ENCODE measurements around the gene NPSR1.
"Not testable (repeated sequence)": the region's sequence is repeated elsewhere in the genome, so short reads cannot be mapped to it uniquely, and the experiment has no call there.

Gene NPSR1

GRCh38 chr7:34814203-34814842 is 156.3 kb downstream of the NPSR1 start:
- not testable (repeated sequence) for H3K27ac ChIP-seq (ENCODE audit: low read length); H3K27me3 ChIP-seq (ENCODE audit: low read depth, low read length); H3K4me3 ChIP-seq (ENCODE audit: low read depth in 1 of 2, low read length in 2 of 2); H3K4me1 ChIP-seq (ENCODE audit: control insufficient read depth in 1 of 2, insufficient read depth in 2 of 2, low read length in 2 of 2); H3K36me3 ChIP-seq (ENCODE audit: control insufficient read depth in 1 of 2, insufficient read depth in 2 of 2, low read length in 2 of 2); H3K9me3 ChIP-seq (ENCODE audit: control insufficient read depth in 1 of 2, low read length in 2 of 2)

- Histone ChIP-seq H3K36me3 (ENCODE audit: control insufficient read depth in 1 of 2, insufficient read depth in 2 of 2, low read length in 2 of 2) (no peaks in the 10 kb centered on the region), H3K9me3 (ENCODE audit: control insufficient read depth in 1 of 2, low read length in 2 of 2) (no peaks in the 10 kb centered on the region), H3K27me3 (ENCODE audit: low read depth, low read length) (no peaks in the 10 kb centered on the region), H3K4me1 (ENCODE audit: control insufficient read depth in 1 of 2, insufficient read depth in 2 of 2, low read length in 2 of 2) (no peaks in the 10 kb centered on the region), H3K27ac (ENCODE audit: low read length) (no peak overlapping the region), H3K4me3 (ENCODE audit: low read depth in 1 of 2, low read length in 2 of 2) (no peak overlapping the region)
These were observed 164.0 kb downstream of the NPSR1 start for GRCh38 chr7:34821932-34822558.

GRCh38 chr7:34823650-34824258 is 165.7 kb downstream of the NPSR1 start:
- Histone ChIP-seq H3K36me3 (ENCODE audit: control insufficient read depth in 1 of 2, insufficient read depth in 2 of 2, low read length in 2 of 2) (no peaks in the 10 kb centered on the region), H3K4me1 (ENCODE audit: control insufficient read depth in 1 of 2, insufficient read depth in 2 of 2, low read length in 2 of 2) (no peaks in the 10 kb centered on the region), H3K9me3 (ENCODE audit: control insufficient read depth in 1 of 2, low read length in 2 of 2) (no peaks in the 10 kb centered on the region), H3K27ac (ENCODE audit: low read length) (no peak overlapping the region), H3K27me3 (ENCODE audit: low read depth, low read length) (no peaks in the 10 kb centered on the region), H3K4me3 (ENCODE audit: low read depth in 1 of 2, low read length in 2 of 2) (no peak overlapping the region)

GRCh38 chr7:34825221-34825620 is 167.2 kb downstream of the NPSR1 start:
- Histone ChIP-seq H3K27me3 (ENCODE audit: low read depth, low read length) (no peaks in the 10 kb centered on the region), H3K36me3 (ENCODE audit: control insufficient read depth in 1 of 2, insufficient read depth in 2 of 2, low read length in 2 of 2) (no peaks in the 10 kb centered on the region), H3K4me1 (ENCODE audit: control insufficient read depth in 1 of 2, insufficient read depth in 2 of 2, low read length in 2 of 2) (no peaks in the 10 kb centered on the region), H3K27ac (ENCODE audit: low read length) (no peak overlapping the region), H3K4me3 (ENCODE audit: low read depth in 1 of 2, low read length in 2 of 2) (no peak overlapping the region), H3K9me3 (ENCODE audit: control insufficient read depth in 1 of 2, low read length in 2 of 2) (no peaks in the 10 kb centered on the region)

DNA sequence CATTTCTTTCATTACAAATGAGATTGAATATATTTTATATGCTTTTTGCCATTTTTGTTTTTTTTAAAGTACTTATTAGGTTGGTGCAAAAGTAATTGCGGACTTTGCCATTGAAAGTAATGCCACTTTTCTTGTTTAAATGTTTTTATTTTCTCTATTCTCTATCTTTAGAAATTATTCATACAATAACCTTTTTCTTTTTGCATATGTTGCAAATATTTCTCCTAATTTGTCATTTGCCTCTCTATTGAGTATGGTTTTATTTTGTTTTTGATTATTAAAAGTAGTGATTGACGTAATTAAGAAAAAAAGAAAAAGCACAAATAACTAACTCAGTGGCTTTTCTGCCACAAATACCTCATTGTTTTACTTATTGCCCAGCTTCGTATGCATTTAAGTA is 172.4 kb downstream of the NPSR1 start:
- Histone ChIP-seq H3K4me3 (ENCODE audit: low read depth in 1 of 2, low read length in 2 of 2) (no peak overlapping the region), H3K9me3 (ENCODE audit: control insufficient read depth in 1 of 2, low read length in 2 of 2) (no peaks in the 10 kb centered on the region), H3K27ac (ENCODE audit: low read length) (no peak overlapping the region), H3K27me3 (ENCODE audit: low read depth, low read length) (no peaks in the 10 kb centered on the region), H3K4me1 (ENCODE audit: control insufficient read depth in 1 of 2, insufficient read depth in 2 of 2, low read length in 2 of 2) (no peaks in the 10 kb centered on the region), H3K36me3 (ENCODE audit: control insufficient read depth in 1 of 2, insufficient read depth in 2 of 2, low read length in 2 of 2) (no peaks in the 10 kb centered on the region)

DNA sequence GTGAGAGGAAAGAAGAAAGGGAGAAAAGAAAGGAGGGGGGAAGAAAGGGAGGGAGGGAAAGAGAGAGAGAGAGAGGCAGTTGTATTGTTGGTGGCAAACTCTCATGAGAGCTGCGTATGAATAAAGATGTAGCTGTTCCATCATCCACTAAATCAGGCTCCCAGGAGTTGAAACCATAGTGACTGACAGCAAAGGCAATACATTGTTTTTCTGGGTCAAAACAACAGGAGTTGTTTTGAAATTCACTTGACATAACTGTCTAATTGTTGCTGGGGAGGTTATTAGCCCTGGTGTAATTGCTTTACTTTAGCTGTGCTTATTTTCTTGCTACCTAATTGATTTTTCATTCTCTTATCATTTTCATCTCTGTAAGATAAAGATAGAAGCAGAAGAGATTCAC is 173.4 kb downstream of the NPSR1 start:
- Histone ChIP-seq H3K27ac (ENCODE audit: low read length) (no peak overlapping the region), H3K27me3 (ENCODE audit: low read depth, low read length) (no peaks in the 10 kb centered on the region), H3K4me1 (ENCODE audit: control insufficient read depth in 1 of 2, insufficient read depth in 2 of 2, low read length in 2 of 2) (no peaks in the 10 kb centered on the region), H3K4me3 (ENCODE audit: low read depth in 1 of 2, low read length in 2 of 2) (no peak overlapping the region), H3K9me3 (ENCODE audit: control insufficient read depth in 1 of 2, low read length in 2 of 2) (no peaks in the 10 kb centered on the region), H3K36me3 (ENCODE audit: control insufficient read depth in 1 of 2, insufficient read depth in 2 of 2, low read length in 2 of 2) (no peaks in the 10 kb centered on the region)

- Histone ChIP-seq H3K4me3 (ENCODE audit: low read depth in 1 of 2, low read length in 2 of 2) (no peak overlapping the region), H3K36me3 (ENCODE audit: control insufficient read depth in 1 of 2, insufficient read depth in 2 of 2, low read length in 2 of 2) (no peaks in the 10 kb centered on the region), H3K9me3 (ENCODE audit: control insufficient read depth in 1 of 2, low read length in 2 of 2) (no peaks in the 10 kb centered on the region)
These were observed 174.0 kb downstream of the NPSR1 start for GRCh38 chr7:34832020-34832419.

GRCh38 chr7:34835901-34836600 is 178.0 kb downstream of the NPSR1 start:
- Histone ChIP-seq H3K27ac (ENCODE audit: low read length) (no peak overlapping the region), H3K4me3 (ENCODE audit: low read depth in 1 of 2, low read length in 2 of 2) (no peak overlapping the region), H3K4me1 (ENCODE audit: control insufficient read depth in 1 of 2, insufficient read depth in 2 of 2, low read length in 2 of 2) (no peaks in the 10 kb centered on the region), H3K27me3 (ENCODE audit: low read depth, low read length) (no peaks in the 10 kb centered on the region), H3K36me3 (ENCODE audit: control insufficient read depth in 1 of 2, insufficient read depth in 2 of 2, low read length in 2 of 2) (no peaks in the 10 kb centered on the region), H3K9me3 (ENCODE audit: control insufficient read depth in 1 of 2, low read length in 2 of 2) (no peaks in the 10 kb centered on the region)

More at GRCh38 chr7:34832020-34832419, 174.0 kb downstream of the NPSR1 start:
- H3K27ac ChIP-seq (ENCODE audit: low read length): no peak overlapping the region
- no peaks in the 10 kb centered on the region for H3K27me3 ChIP-seq (ENCODE audit: low read depth, low read length)
- H3K4me1 ChIP-seq (ENCODE audit: control insufficient read depth in 1 of 2, insufficient read depth in 2 of 2, low read length in 2 of 2): no peaks in the 10 kb centered on the region

DNA sequence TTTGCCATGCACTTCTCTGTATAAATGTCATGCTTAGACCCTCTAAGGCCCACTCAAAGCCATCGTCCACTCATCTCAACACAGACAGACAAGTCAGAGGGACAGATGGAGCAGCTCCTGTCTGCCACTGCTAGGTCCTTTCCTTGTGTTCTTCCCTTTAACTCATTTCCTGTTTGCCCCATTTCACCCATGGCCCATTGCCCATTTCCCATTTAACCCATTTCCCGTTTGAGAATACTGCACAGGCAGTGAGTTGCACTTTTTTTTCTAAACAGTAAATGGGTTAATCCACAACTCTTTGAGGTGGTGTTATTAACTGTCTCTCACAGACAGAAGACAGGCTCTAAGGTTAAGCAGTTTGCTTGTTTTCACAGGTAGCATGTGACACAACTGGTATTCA is 179.3 kb downstream of the NPSR1 start:
- Histone ChIP-seq H3K4me1 (ENCODE audit: control insufficient read depth in 1 of 2, insufficient read depth in 2 of 2, low read length in 2 of 2) (no peaks in the 10 kb centered on the region), H3K27me3 (ENCODE audit: low read depth, low read length) (no peaks in the 10 kb centered on the region), H3K27ac (ENCODE audit: low read length) (no peak overlapping the region), H3K9me3 (ENCODE audit: control insufficient read depth in 1 of 2, low read length in 2 of 2) (no peaks in the 10 kb centered on the region), H3K4me3 (ENCODE audit: low read depth in 1 of 2, low read length in 2 of 2) (no peak overlapping the region), H3K36me3 (ENCODE audit: control insufficient read depth in 1 of 2, insufficient read depth in 2 of 2, low read length in 2 of 2) (no peaks in the 10 kb centered on the region)

GRCh38 chr7:34837801-34838201 is 179.8 kb downstream of the NPSR1 start:
- H3K4me1 ChIP-seq (ENCODE audit: control insufficient read depth in 1 of 2, insufficient read depth in 2 of 2, low read length in 2 of 2): no peaks in the 10 kb centered on the region
- H3K27ac ChIP-seq (ENCODE audit: low read length): no peak overlapping the region

DNA sequence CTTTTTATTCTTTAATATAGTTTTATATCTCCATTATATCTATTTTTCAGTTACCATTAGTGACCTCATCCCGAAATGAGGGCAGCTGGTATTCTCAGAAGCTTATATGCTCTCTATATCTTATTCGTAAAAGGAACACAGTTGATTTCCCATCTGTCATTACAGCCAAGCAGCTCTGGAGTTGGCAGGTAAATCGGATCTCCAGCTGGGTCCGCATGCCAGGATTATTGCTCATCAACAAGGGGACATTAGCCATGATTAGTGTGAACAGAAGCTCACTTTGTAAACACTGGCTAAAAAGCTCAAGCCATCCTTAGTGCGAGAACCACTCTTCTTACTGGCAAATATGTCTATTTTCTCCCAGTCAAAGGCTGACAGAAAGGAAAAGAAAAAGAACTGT is 180.3 kb downstream of the NPSR1 start:
- Histone ChIP-seq H3K4me1 (ENCODE audit: control insufficient read depth in 1 of 2, insufficient read depth in 2 of 2, low read length in 2 of 2) (no peaks in the 10 kb centered on the region), H3K27ac (ENCODE audit: low read length) (no peak overlapping the region), H3K9me3 (ENCODE audit: control insufficient read depth in 1 of 2, low read length in 2 of 2) (no peaks in the 10 kb centered on the region), H3K36me3 (ENCODE audit: control insufficient read depth in 1 of 2, insufficient read depth in 2 of 2, low read length in 2 of 2) (no peaks in the 10 kb centered on the region), H3K27me3 (ENCODE audit: low read depth, low read length) (no peaks in the 10 kb centered on the region), H3K4me3 (ENCODE audit: low read depth in 1 of 2, low read length in 2 of 2) (no peak overlapping the region)

More at GRCh38 chr7:34837801-34838201, 179.8 kb downstream of the NPSR1 start:
- no peak overlapping the region for H3K4me3 ChIP-seq (ENCODE audit: low read depth in 1 of 2, low read length in 2 of 2)
- no peaks in the 10 kb centered on the region for H3K27me3 ChIP-seq (ENCODE audit: low read depth, low read length)
- H3K36me3 ChIP-seq (ENCODE audit: control insufficient read depth in 1 of 2, insufficient read depth in 2 of 2, low read length in 2 of 2): no peaks in the 10 kb centered on the region
- H3K9me3 ChIP-seq (ENCODE audit: control insufficient read depth in 1 of 2, low read length in 2 of 2): no peaks in the 10 kb centered on the region
